Measurements from ENCODE around the gene ARID1A.

The ARID1A gene

DNA sequence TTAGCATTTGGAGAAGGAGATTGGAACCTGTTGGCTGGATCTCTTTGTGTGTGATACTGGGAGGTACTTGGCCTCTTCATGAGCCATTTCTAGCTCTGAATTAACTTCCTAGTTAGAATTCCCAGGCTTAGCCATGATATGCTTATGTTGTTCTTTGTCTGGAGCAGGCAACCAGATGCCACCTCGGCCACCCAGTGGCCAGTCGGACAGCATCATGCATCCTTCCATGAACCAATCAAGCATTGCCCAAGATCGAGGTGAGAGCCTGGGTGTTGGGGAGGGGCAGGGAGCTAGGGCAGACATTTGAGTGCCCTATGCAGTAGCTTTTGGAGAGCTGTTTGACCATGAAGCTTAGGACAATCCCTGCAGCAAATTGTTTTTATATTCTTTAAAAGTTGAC lies 65.4 kb downstream of the ARID1A start:
- DNase-seq (ENCODE audit: low read depth) = no peak

GRCh38 chr1:26767714-26768113 lies 71.9 kb downstream of the ARID1A start:
- no peak for DNase-seq (ENCODE audit: low read depth)

DNA sequence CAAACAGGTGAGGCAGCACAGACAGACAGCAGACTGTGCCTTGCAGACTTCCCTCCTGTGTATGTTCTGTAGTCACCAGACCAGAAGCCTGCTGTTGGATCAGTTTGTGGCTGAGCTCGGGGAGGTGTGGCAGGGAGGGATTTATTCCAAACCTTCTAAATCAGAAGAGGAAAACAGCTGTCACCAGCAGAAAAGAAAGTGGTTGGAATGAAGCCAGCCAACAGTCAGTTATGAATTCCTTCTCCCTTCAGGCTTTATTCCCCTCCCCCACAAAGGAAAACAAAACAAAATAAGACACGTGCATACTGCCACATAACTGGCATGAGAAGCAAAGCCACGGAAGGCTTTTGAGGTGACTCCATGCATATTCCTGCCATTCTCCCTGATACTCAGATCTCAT lies 72.9 kb downstream of the ARID1A start:
- no peak for DNase-seq (ENCODE audit: low read depth)

- DNase-seq (ENCODE audit: low read depth) = no peak
Measured at GRCh38 chr1:26771285-26771642, 75.4 kb downstream of the ARID1A start.

DNA sequence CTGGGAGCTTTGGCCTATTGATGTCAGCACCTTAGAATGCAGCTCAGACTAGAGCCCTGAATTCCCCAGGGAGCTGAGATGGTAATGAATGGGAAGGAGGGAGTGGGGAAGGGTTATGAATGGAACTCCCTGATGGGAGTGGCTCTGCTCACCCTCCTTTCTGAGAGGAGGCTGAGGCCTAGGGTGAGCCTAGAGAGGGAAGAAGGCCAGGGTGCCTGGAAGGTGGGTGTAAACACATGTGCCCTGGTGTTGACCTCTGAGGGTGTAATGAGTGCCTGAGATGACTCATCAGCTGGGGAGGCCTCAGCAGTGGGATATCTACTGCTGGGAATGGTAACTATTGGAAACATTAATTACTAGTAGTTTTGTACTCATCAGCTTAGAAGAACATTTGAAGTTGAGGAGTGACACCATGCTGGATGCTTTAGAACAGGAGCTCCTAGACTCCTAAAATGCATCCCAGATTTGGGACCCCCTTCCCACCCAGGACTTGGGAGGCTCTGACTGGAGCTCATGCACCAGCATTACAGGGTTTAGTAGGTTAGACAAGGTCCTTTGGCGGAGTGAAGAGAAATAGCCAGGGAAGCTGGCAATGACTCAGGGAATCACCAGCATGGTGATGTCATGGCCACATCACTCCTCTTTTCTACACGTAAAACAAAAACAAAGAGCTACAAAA lies 76.0 kb downstream of the ARID1A start:
- no peak for DNase-seq (ENCODE audit: low read depth)

DNA sequence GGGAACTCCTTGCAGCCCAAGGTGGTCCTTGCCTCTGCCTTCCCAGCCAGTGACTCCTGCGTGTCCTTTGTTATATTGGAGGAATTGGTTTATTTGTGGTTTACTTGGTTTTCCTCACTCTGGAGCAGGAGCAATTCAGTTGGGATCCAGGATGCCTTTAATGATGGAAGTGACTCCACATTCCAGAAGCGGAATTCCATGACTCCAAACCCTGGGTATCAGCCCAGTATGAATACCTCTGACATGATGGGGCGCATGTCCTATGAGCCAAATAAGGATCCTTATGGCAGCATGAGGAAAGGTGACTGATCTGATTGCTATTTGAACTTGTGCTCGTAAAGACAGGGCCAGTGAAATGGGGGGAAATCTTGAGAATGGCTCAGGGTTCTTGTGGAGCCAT lies 76.9 kb downstream of the ARID1A start:
- DNase-seq (ENCODE audit: low read depth) = no peak

- no peak for DNase-seq (ENCODE audit: low read depth)
Measured at GRCh38 chr1:26774462-26774861, 78.6 kb downstream of the ARID1A start.

DNA sequence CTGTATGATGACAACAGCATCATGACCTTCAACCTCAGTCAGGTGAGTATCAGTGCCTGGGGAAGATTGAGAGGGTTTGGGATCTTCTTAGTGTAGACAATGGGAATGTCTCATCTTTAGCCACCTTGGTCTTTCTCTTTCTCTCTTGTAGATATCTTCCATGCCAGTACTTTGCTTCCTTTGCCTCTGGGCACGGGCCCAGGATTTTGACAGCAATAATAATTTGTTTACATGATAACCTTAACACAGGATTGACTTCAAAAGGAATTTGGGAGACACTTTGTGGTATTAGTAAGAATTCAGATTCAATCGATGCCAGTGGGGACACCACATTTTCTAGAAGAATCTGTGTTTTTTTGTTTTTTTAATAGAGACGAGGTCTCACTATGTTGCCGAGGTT lies 79.9 kb downstream of the ARID1A start:
- no peak for DNase-seq (ENCODE audit: low read depth)

GRCh38 chr1:26779098-26779668 lies 83.4 kb downstream of the ARID1A start:
- no peak for DNase-seq (ENCODE audit: low read depth)

DNA sequence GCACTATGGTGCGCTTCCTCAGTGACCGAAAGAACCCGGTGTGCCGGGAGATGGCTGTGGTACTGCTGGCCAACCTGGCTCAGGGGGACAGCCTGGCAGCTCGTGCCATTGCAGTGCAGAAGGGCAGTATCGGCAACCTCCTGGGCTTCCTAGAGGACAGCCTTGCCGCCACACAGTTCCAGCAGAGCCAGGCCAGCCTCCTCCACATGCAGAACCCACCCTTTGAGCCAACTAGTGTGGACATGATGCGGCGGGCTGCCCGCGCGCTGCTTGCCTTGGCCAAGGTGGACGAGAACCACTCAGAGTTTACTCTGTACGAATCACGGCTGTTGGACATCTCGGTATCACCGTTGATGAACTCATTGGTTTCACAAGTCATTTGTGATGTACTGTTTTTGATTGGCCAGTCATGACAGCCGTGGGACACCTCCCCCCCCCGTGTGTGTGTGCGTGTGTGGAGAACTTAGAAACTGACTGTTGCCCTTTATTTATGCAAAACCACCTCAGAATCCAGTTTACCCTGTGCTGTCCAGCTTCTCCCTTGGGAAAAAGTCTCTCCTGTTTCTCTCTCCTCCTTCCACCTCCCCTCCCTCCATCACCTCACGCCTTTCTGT lies 84.6 kb downstream of the ARID1A start:
- DNase-seq (ENCODE audit: low read depth) = no peak

DNA sequence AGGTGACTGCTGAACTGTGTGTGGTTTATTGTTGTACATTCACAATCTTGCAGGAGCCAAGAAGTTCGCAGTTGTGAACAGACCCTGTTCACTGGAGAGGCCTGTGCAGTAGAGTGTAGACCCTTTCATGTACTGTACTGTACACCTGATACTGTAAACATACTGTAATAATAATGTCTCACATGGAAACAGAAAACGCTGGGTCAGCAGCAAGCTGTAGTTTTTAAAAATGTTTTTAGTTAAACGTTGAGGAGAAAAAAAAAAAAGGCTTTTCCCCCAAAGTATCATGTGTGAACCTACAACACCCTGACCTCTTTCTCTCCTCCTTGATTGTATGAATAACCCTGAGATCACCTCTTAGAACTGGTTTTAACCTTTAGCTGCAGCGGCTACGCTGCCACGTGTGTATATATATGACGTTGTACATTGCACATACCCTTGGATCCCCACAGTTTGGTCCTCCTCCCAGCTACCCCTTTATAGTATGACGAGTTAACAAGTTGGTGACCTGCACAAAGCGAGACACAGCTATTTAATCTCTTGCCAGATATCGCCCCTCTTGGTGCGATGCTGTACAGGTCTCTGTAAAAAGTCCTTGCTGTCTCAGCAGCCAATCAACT lies 85.5 kb downstream of the ARID1A start:
- DNase-seq (ENCODE audit: low read depth) = no peak

- no peak for DNase-seq (ENCODE audit: low read depth)
Measured at GRCh38 chr1:26782521-26783212, 86.9 kb downstream of the ARID1A start.

DNA sequence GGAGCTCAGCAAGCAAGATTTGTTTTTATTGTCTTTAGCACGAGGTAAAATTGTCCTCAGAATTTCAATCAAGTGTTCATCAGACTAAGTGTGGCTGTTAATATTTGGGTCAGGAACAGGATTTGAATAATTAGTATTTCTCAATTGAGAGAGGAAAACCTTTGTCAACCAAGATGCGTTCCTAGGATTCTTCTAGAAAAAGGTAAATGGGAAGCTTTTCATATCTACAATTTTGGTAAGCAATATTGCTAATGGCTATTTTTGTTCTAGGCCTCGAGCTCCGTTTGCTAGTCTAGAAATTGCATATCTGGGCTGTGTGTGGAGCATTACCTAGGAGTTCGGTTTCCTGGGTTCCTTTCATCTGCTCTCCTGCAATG lies 87.8 kb downstream of the ARID1A start:
- DNase-seq (ENCODE audit: low read depth) = no peak

GRCh38 chr1:26784023-26784871 lies 88.4 kb downstream of the ARID1A start:
- no peak for DNase-seq (ENCODE audit: low read depth)

DNA sequence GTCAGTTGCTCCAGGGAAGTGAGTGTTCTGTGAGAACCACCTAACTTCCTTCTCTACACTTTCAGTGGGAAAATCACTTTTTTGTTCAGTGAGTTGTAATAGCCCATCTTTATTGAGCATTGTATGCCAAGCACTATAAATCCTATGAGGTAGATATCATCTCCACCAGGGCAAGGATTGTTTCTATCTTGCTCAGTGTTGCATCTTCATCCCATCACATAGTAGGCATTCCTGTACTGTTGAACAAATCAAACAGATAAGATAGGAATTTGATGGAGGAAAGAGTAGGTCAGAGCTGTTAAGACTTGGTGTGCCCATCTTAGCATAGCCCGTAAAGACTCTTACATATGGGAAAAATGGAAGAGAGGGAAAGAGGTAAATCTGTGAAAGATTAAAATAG lies 89.1 kb downstream of the ARID1A start:
- DNase-seq (ENCODE audit: low read depth) = no peak

DNA sequence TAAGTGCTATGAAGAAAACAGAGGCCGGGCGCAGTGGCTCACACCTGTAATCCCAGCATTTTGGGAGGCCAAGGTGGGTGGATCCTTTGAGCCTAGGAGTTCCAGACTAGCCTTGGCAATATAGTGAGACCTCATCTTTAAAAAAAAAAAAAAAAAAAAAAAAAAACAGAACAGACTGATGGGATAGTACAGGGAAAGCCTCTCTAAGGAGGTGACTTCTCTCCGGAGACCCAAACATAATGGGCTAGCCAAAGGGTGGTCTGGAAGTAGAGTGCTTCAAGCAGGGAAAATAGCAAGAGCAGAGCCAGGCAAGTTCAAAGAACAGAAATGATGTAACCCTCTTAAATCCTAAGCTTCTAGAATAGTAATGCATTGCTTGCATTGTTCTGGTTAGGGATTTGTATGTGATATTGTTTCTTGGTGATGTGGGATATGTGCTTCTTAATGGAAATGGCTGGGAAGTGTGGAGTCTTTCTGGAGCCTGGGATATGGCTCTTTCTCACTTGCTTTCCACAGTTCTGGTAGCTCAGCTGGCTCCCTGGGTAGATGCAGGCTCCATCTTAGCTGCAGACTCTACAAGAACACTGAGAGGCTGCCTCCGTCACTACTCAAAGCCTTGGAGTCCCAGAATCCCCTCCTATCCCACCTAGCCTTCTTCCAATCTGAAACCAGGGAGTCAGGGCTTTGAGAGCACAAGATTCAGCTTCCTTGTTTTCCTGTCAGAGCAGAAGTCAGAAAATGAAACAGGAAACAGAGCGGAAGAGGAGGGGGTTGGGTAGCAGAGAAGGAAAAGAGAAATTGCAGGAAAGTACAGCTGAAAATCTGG lies 90.0 kb downstream of the ARID1A start:
- no peak for DNase-seq (ENCODE audit: low read depth)

DNA sequence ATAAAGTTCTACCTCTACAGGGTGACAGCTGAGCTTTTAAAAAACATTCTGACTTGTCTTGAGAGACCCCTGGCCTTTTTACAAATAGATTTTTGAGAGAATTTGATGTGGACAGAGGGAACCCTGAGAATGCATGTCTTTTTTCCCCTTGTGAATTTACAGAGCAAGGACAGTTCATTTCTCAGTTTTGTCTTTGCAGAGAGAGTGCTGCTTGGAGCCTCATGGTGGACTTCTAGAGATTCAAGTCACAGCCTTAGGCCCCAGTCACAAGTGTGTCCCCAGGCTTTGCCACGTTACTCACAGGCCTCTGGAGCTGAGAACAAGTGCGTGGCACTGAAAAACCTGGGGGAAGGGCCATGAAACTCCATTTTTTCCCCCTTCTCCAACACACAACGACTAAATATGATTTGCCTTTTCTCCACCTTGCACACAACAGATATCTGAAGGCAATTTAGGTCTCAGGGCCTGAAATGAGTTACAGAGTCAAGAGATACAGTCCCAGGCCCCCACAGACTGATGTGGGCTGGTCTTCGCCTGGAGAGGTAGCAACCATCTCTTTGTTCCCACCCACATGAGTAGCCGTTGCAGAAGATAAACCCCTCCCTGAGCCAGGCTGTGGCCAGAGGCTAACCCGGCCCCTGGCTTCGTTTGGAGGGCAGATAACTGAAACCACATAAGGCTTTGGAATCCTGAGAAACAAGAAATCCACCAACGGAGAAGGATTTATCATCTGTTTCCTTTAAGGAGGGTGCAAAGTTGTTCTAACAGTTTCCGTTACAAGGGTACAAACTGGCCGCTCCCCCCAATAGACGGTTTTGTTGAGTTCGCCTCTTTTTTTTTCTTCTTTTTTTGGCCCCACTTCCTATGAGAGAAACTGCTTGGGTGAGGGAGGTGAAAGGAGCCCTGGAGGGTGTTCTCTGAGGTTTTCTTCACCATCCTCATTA lies 90.9 kb downstream of the ARID1A start:
- no peak for DNase-seq (ENCODE audit: low read depth)

- peak; percentile 43 for DNase-seq (ENCODE audit: low read depth)
Measured at GRCh38 chr1:26787381-26787705, 91.5 kb downstream of the ARID1A start.

DNA sequence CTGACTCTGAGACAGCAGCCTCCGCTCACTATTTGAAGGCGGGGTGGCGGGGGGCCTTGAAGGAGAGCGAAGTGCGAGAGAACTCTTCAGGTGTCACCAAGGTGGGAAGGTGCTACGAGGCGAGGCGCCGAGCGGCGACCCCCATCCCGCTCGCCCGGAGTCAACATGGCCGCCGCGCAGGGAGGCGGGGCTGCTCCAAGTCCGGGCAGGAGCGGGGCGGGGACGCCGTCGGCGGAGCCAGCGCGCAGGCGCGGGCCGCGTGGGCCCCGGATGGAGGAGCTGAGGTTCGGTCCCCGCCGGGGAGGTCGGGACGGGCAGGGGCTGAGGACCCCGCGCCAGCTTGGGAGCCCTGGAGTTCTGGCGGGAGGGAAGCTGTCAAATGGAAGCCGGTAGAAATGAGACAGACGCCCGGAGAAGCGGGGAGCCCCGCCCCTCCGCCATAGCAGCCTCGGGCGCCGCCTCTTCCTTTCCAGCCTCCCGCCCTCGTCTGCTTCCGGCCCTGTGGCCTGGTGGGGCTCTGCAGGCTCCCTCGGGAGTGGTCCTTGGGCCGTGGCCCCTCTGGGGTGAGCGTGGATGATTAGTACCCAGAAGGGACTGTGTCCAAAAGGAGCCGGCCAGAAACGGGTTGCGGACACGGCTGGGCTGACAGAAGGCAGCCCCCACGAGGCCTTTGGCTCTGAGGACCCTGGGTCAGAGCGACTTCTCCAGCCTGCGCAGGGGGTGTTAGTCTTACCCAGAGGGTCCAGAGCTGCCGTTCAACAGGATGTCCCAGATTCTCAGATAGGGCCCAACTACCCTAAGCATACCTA lies 92.1 kb downstream of the ARID1A start, which contains the start of gene PIGV:
TSS of gene PIGV (plus strand) at position 245 of the 809 bp plus-strand sequence. CDS start 2,866 bp downstream, outside the sequence.
- peak; percentile 85 for DNase-seq (ENCODE audit: low read depth)
